PC-9 (cell line): ENCODE data around the gene CCDC8. TPM values are rescaled to one million over a fixed set of nuclear protein-coding genes. Genes with fewer than 3 reads are reported as not detected.

Experiments
- BruUV-seq: library from RNA; stranded (reverse); fragments of 400-500 nt; replicated peaks from 2 replicates; lab custom pipeline; 2021; lab: Mats Ljungman, UMichigan
- CTCF ChIA-PET: fragments of 300-600 bp; sonication (Branson Sonifier 250); formaldehyde crosslinking; loops from one replicate; lab custom pipeline; 2022; ENCODE audit warnings: antibody characterized with exemption; lab: Charles Lee
- POLR2A ChIA-PET: fragments of 300-600 bp; sonication (Branson Sonifier 250); formaldehyde crosslinking; loops from one replicate; lab custom pipeline; 2022; ENCODE audit warnings: antibody characterized with exemption; ENCODE audit not compliant: unreplicated experiment; lab: Charles Lee
- DNase-seq, 2 experiments: peaks; one replicate each; pipeline versions ENCODE4 v3.0.0 to v3.0.0-alpha.2; 2015 to 2022; ENCODE audit warnings: mixed read lengths in 1 of 2
- H2AFZ ChIP-seq: fragments of 200-600 bp; sonication (generic); 2 replicates; pipeline ENCODE4 v1.8.1; 2017; ENCODE audit warnings: antibody characterized with exemption
- H3F3A ChIP-seq: fragments of 200-600 bp; sonication (generic); 2 replicates; pipeline ENCODE4 v1.8.1; 2017; ENCODE audit warnings: antibody characterized with exemption, mild to moderate bottlenecking, low read depth; ENCODE audit not compliant: insufficient read depth
- H3K27ac ChIP-seq: fragments of 200-600 bp; sonication (generic); 2 replicates; pipeline ENCODE4 v1.6.1; 2016; ENCODE audit warnings: mixed run types
- H3K27me3 ChIP-seq: fragments of 200-600 bp; sonication (generic); 2 replicates; pipeline ENCODE4 v1.6.1; 2016; ENCODE audit warnings: low read depth, mixed run types; ENCODE audit not compliant: insufficient read depth
- H3K36me3 ChIP-seq: fragments of 200-600 bp; sonication (generic); 2 replicates; pipeline ENCODE4 v1.6.1; 2016; ENCODE audit warnings: low read depth, mixed run types
- H3K4me1 ChIP-seq: fragments of 200-600 bp; sonication (generic); replicated peaks from 2 replicates; pipeline ENCODE4 v1.6.1; 2016; ENCODE audit warnings: mixed run types; ENCODE audit not compliant: insufficient read depth
- H3K4me2 ChIP-seq: fragments of 200-600 bp; sonication (generic); 2 replicates; pipeline ENCODE4 v1.6.1; 2017; ENCODE audit warnings: mixed run types
- H3K4me3 ChIP-seq: fragments of 200-600 bp; sonication (generic); 2 replicates; pipeline ENCODE4 v1.6.1; 2016; ENCODE audit warnings: mixed run types
- H3K79me2 ChIP-seq: fragments of 200-600 bp; sonication (generic); 2 replicates; pipeline ENCODE4 v1.6.1; 2017; ENCODE audit warnings: low read depth, mixed run types
- H3K9me2 ChIP-seq: fragments of 200-600 bp; sonication (generic); 2 replicates; pipeline ENCODE4 v1.8.1; 2017; ENCODE audit warnings: mild to moderate bottlenecking; ENCODE audit not compliant: insufficient read depth
- H3K9me3 ChIP-seq: fragments of 200-600 bp; sonication (generic); 2 replicates; pipeline ENCODE4 v1.8.1; 2016; ENCODE audit warnings: low read depth; ENCODE audit not compliant: insufficient read depth
- H4K20me1 ChIP-seq: fragments of 200-600 bp; sonication (generic); 2 replicates; pipeline ENCODE4 v1.8.1; 2017; ENCODE audit not compliant: insufficient read depth
- CTCF ChIP-seq: fragments of 200-600 bp; sonication (generic); conservative IDR thresholded peaks from 2 replicates; pipeline ENCODE4 v1.6.1; 2017; ENCODE audit warnings: mixed run types, antibody characterized with exemption, mild to moderate bottlenecking, moderate library complexity
- EZH2 ChIP-seq: fragments of 200-600 bp; sonication (generic); IDR thresholded peaks from 2 replicates; pipeline ENCODE4 v1.8.0; 2017; ENCODE audit warnings: antibody characterized with exemption, low read depth
- intact Hi-C: fragments of 100-400 bp; cut with micrococcal nuclease; formaldehyde crosslinking; loops from one replicate; pipeline ENCODE4 v1.10.0; 2022; ENCODE audit not compliant: unreplicated experiment
- total RNA-seq: library from RNA; stranded (reverse); gene quantifications from 2 replicates; pipeline ENCODE4 v1.2.3, GENCODE V29; 2021

The CCDC8 gene
- total RNA-seq, 1 experiment from 2014 or later, result 4.2 TPM

GRCh38 chr19:46390121-46390858, 23.1 kb downstream of the CCDC8 start:
- BruUV-seq, result no TSS peak

GRCh38 chr19:46388311-46389095, 24.9 kb downstream of the CCDC8 start:
- H3K9me3 ChIP-seq, result no peaks in the 10 kb centered on the region; the same call in 1 of the 2 replicates
- no peaks in the 10 kb centered on the region for H3K4me1 ChIP-seq
- POLR2A ChIA-PET, result no interaction called here
- no peak overlapping the region for H2AFZ ChIP-seq
- H3K9me2 ChIP-seq, result no peaks in the 10 kb centered on the region
- no peaks in the 10 kb centered on the region for H3K27me3 ChIP-seq
- no peak overlapping the region for H3K27ac ChIP-seq
- intact Hi-C loops, result loop anchor here (1.0 kb wide), 1 partner anchor 13 kb away; no protein-coding TSS in a partner anchor
- TF ChIP-seq CTCF (no peak), EZH2 (no peak)
- no peak overlapping the region for H3K4me2 ChIP-seq
- H3F3A ChIP-seq, result peaks cover 22% of the 10 kb centered on the region; the same call in 1 of the 2 replicates
- H3K79me2 ChIP-seq, result no peaks in the 10 kb centered on the region
- no peak for DNase-seq
- H4K20me1 ChIP-seq, result peaks cover 10% of the 10 kb centered on the region
- CTCF ChIA-PET, result no interaction called here
- peaks cover 22% of the 10 kb centered on the region; the same call in 1 of the 2 replicates for H3K36me3 ChIP-seq
- H3K4me3 ChIP-seq, result no peak overlapping the region
- BruUV-seq, result no TSS peak

More at GRCh38 chr19:46390121-46390858, 23.1 kb downstream of the CCDC8 start:
- Histone ChIP-seq H3K79me2 (no peaks in the 10 kb centered on the region), H3K27ac (no peak overlapping the region), H3K27me3 (no peaks in the 10 kb centered on the region), H4K20me1 (0 out of 2 replicates have a peak, but pooled peaks cover 6% of the 10 kb centered on the region), H3K4me2 (no peak overlapping the region), H3F3A (peaks cover 22% of the 10 kb centered on the region; the same call in 1 of the 2 replicates), H3K9me2 (no peaks in the 10 kb centered on the region), H3K4me3 (no peak overlapping the region), H3K4me1 (no peaks in the 10 kb centered on the region), H2AFZ (no peak overlapping the region), H3K9me3 (no peaks in the 10 kb centered on the region; the same call in 1 of the 2 replicates), H3K36me3 (peaks cover 22% of the 10 kb centered on the region; the same call in 1 of the 2 replicates)
- no peak for DNase-seq
- ChIA-PET POLR2A (no interaction called here), CTCF (interaction anchor here (0.6 kb wide), 1 partner anchor 65 kb away, joined by 5 read pairs; no protein-coding TSS in a partner anchor)
- TF ChIP-seq EZH2, result no peak
- no peak for TF ChIP-seq CTCF
- intact Hi-C loops, result no loop called here

- DNase-seq, result no peak
- POLR2A ChIA-PET, result no interaction called here
- Histone ChIP-seq H3K4me3 (no peak overlapping the region), H3K4me2 (no peak overlapping the region), H3K9me3 (no peaks in the 10 kb centered on the region; the same call in 1 of the 2 replicates), H3K9me2 (no peaks in the 10 kb centered on the region), H3K79me2 (no peaks in the 10 kb centered on the region), H4K20me1 (peaks cover 4% of the 10 kb centered on the region), H3K27me3 (no peaks in the 10 kb centered on the region), H3K36me3 (peaks cover 27% of the 10 kb centered on the region; the same call in 1 of the 2 replicates), H3K27ac (no peak overlapping the region), H3F3A (peaks cover 15% of the 10 kb centered on the region; the same call in 1 of the 2 replicates), H2AFZ (no peak overlapping the region), H3K4me1 (no peaks in the 10 kb centered on the region)
- no TSS peak for BruUV-seq
- no peak for TF ChIP-seq CTCF
- TF ChIP-seq EZH2, result no peak
- CTCF ChIA-PET, result no interaction called here
- intact Hi-C loops, result loop anchor here (1.0 kb wide), 1 partner anchor 14 kb away; no protein-coding TSS in a partner anchor
Observed at GRCh38 chr19:46387713-46388130, 25.6 kb downstream of the CCDC8 start.
